Measurements from ENCODE around the gene RCAN2. TPM values are rescaled to one million over a fixed set of nuclear protein-coding genes. Genes with fewer than 3 reads are reported as not detected.

The RCAN2 gene
- total RNA-seq, 1 donor from 2014 or later: 4.6 TPM

DNA sequence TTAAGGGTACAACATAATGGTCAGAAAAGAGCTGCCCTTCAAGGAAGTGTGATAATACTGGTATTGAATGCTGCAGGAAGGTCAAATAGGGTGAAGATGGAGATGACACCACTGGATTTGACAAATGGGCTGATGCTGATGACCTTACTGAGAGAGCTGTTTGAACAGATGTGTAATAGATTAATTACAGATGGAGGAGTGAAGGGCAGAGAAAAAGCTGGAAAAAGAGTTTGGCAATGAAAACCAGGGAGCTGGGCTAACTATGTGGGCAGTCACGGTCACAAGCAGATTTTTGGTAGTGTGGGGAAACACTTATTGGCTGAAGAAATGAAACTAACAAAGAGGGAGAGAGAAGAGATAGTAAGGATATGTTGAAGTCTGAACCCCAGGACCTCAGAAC lies 236.9 kb downstream of the RCAN2 start:
- no peaks in the 10 kb centered on the region for H3K4me1 Mint-ChIP-seq (ENCODE audit: unreplicated experiment)
- H3K36me3 Mint-ChIP-seq: no peaks in the 10 kb centered on the region
- H3K9me3 Mint-ChIP-seq: no peaks in the 10 kb centered on the region
- no peak overlapping the region for H3K4me3 Mint-ChIP-seq
- H3K27me3 Mint-ChIP-seq: no peaks in the 10 kb centered on the region
- DNase-seq (ENCODE audit: extremely low spot score, unreplicated experiment): no peak
- H3K27ac Mint-ChIP-seq: no peak overlapping the region
- TF ChIP-seq, protein P1, sequence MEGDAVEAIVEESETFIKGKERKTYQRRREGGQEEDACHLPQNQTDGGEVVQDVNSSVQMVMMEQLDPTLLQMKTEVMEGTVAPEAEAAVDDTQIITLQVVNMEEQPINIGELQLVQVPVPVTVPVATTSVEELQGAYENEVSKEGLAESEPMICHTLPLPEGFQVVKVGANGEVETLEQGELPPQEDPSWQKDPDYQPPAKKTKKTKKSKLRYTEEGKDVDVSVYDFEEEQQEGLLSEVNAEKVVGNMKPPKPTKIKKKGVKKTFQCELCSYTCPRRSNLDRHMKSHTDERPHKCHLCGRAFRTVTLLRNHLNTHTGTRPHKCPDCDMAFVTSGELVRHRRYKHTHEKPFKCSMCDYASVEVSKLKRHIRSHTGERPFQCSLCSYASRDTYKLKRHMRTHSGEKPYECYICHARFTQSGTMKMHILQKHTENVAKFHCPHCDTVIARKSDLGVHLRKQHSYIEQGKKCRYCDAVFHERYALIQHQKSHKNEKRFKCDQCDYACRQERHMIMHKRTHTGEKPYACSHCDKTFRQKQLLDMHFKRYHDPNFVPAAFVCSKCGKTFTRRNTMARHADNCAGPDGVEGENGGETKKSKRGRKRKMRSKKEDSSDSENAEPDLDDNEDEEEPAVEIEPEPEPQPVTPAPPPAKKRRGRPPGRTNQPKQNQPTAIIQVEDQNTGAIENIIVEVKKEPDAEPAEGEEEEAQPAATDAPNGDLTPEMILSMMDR (conservative IDR thresholded peaks at IDR 0.05): no peak

DNA sequence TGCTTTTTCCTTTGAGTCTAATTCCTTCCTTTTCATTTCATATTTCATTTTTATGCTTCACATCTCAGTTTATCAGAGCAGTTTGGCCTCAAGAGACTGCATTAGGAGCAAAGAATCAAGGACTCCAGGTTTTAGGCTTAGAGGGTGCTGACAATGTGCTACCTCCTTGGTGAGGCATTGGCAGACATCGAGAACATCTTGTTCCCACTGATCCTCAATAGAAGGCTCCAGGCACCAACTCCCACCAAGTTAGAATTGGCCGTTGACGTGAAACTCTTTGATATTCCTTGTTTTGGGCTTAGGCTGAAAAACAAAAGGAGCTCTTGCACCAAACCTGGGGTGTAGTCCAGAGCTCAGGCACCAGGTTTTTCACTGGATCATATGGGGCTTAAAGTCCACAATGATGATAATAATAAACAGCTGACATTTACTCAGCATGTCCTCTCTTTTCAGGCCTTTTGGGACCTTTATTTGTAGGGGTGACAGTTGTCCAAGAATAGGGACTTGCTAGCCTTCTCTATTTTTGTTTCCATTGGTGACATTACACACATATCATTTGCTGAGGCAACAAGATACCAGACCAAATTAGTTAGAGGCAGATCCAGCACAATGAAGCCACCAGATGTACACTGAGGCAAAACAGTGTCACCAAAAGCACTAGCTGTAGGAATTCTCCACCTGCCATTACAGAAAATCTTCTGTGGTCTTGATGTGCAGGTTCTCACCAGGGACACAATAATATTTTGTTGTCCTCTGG lies 239.5 kb downstream of the RCAN2 start:
- Mint-ChIP-seq H3K27ac (no peak overlapping the region), H3K4me1 (ENCODE audit: unreplicated experiment) (no peaks in the 10 kb centered on the region), H3K9me3 (no peaks in the 10 kb centered on the region), H3K36me3 (no peaks in the 10 kb centered on the region), H3K27me3 (no peaks in the 10 kb centered on the region), H3K4me3 (no peak overlapping the region)
- DNase-seq (ENCODE audit: extremely low spot score, unreplicated experiment): no peak
- TF ChIP-seq, protein P1 (conservative IDR thresholded peaks at IDR 0.05): no peak

DNA sequence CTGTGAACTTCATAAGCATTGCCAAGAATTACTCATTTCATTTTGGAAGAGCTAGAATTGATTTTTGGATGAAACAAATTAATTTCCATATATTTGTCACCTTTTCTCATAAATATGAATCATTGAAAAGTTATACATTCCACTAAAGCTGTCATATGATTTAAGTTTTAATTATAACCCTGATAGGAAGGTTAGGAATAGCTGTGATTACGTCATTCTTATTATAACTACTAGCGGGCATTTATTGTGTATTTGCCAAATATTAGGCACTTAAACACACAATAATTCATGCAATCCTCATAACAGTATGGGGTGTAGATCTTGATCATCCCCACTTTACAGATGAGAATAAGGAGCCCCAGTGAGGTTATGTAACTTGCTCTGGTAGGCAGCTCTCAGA lies 243.1 kb downstream of the RCAN2 start:
- Mint-ChIP-seq H3K4me1 (ENCODE audit: unreplicated experiment) (no peaks in the 10 kb centered on the region), H3K36me3 (no peaks in the 10 kb centered on the region), H3K27ac (no peak overlapping the region), H3K9me3 (no peaks in the 10 kb centered on the region), H3K4me3 (no peak overlapping the region), H3K27me3 (no peaks in the 10 kb centered on the region)
- TF ChIP-seq, protein P1 (conservative IDR thresholded peaks at IDR 0.05): no peak
- no peak for DNase-seq (ENCODE audit: extremely low spot score, unreplicated experiment)

DNA sequence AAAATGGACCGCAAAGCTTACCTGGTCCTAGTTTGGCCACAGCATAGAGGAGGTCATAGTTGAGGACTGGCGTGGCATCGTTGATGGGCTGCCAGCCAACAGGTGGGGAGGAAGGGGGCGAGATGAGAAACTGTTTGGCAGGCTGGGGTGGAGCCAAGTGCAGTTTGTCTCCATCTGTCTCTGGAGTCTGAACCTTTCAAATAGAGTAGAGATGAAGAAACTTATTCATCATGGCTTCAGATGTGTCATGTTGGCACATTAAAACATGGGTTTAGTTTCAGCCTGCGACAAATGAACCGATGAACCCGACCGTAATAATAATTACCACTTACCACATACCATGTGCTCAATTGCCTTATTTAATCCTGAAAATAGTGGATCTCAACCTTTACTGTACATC lies 244.5 kb downstream of the RCAN2 start:
- Mint-ChIP-seq H3K27ac (no peak overlapping the region), H3K4me3 (no peak overlapping the region), H3K9me3 (no peaks in the 10 kb centered on the region), H3K27me3 (no peaks in the 10 kb centered on the region), H3K4me1 (ENCODE audit: unreplicated experiment) (no peaks in the 10 kb centered on the region), H3K36me3 (no peaks in the 10 kb centered on the region)
- TF ChIP-seq, protein P1 (conservative IDR thresholded peaks at IDR 0.05): no peak
- DNase-seq (ENCODE audit: extremely low spot score, unreplicated experiment): no peak

DNA sequence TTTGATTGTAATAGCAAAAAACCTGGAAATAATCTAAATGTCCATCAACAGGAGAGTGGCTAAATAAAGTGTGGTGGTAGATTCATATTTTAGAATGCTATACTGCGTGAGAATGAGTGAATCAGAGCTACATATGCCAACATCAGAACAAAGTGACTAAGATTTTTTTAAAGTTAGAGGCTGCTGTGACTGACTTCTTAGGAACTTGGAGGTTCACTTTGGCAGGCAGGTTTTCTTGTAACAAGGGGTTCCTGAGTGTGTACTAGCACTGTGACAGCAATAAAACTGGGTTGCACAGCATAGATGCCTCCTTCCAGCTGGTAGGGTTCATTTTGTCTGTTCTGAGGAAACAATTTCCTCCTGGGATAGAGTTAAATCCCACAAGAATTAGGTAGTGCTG lies 245.2 kb downstream of the RCAN2 start:
- no peaks in the 10 kb centered on the region for H3K36me3 Mint-ChIP-seq
- H3K4me3 Mint-ChIP-seq: no peak overlapping the region
- no peak for DNase-seq (ENCODE audit: extremely low spot score, unreplicated experiment)
- no peaks in the 10 kb centered on the region for H3K4me1 Mint-ChIP-seq (ENCODE audit: unreplicated experiment)
- no peaks in the 10 kb centered on the region for H3K9me3 Mint-ChIP-seq
- no peak overlapping the region for H3K27ac Mint-ChIP-seq
- TF ChIP-seq, protein P1 (conservative IDR thresholded peaks at IDR 0.05): no peak
- no peaks in the 10 kb centered on the region for H3K27me3 Mint-ChIP-seq

All from type B pancreatic cell (in vitro differentiated cells).